Activated CD4-positive, alpha-beta T cell treated with anti-CD3 and anti-CD28 coated beads, Interleukin-2, amount 10 ng/mL, durations not matched to agents 7 days and 5 days (primary cell): ENCODE data around the gene SBF2. TPM values are rescaled to one million over a fixed set of nuclear protein-coding genes. Genes with fewer than 3 reads are reported as not detected.
"Not testable (repeated sequence)": the region's sequence is repeated elsewhere in the genome, so short reads cannot be mapped to it uniquely, and the experiment has no call there.

Source experiments
- CTCF ChIA-PET: fragments of 350-600 bp; sonication (Branson Sonifier 250); formaldehyde crosslinking; loops from one replicate; lab custom pipeline; 2021; ENCODE audit warnings: antibody characterized with exemption; lab: Charles Lee
- POLR2A ChIA-PET: fragments of 350-600 bp; sonication (Branson Sonifier 250); formaldehyde crosslinking; loops from one replicate; lab custom pipeline; 2021; ENCODE audit warnings: antibody characterized with exemption; lab: Charles Lee
- DNase-seq: peaks from one replicate; pipeline ENCODE4 v3.0.0-alpha.2; 2020
- H3K27ac Mint-ChIP-seq: one replicate; pipeline ENCODE4 v1.8.0; 2021; ENCODE audit warnings: mild to moderate bottlenecking, moderate library complexity, mixed read lengths
- H3K27me3 Mint-ChIP-seq: one replicate; pipeline ENCODE4 v1.8.0; 2021; ENCODE audit warnings: mixed read lengths
- H3K36me3 Mint-ChIP-seq: one replicate; pipeline ENCODE4 v1.8.0; 2021; ENCODE audit warnings: low read depth, mixed read lengths
- H3K4me1 Mint-ChIP-seq: one replicate; pipeline ENCODE4 v1.8.0; 2021; ENCODE audit warnings: mixed read lengths
- H3K4me3 Mint-ChIP-seq: one replicate; pipeline ENCODE4 v1.8.0; 2021; ENCODE audit warnings: mild to moderate bottlenecking, moderate library complexity, mixed read lengths
- H3K9me3 Mint-ChIP-seq: one replicate; pipeline ENCODE4 v1.8.0; 2021; ENCODE audit warnings: mixed read lengths
- total RNA-seq, 2 experiments: library from RNA; stranded (reverse); gene quantifications; one replicate each; pipeline ENCODE4 v1.2.3, GENCODE V29; 2021

Gene SBF2
- total RNA-seq, 2 experiments from 2014 or later, result 3.2 to 3.7 TPM

- no peaks in the 10 kb centered on the region for H3K9me3 Mint-ChIP-seq
- no peak overlapping the region for H3K4me3 Mint-ChIP-seq
- DNase-seq, result no peak
- H3K27ac Mint-ChIP-seq, result no peak overlapping the region
- no peaks in the 10 kb centered on the region for H3K36me3 Mint-ChIP-seq
- POLR2A ChIA-PET, result no interaction called here
- H3K27me3 Mint-ChIP-seq, result no peaks in the 10 kb centered on the region
- no peaks in the 10 kb centered on the region for H3K4me1 Mint-ChIP-seq
- CTCF ChIA-PET, result interaction anchor here (0.9 kb wide), 2 partner anchors 9 to 42 kb away, joined by 3 read pairs; no protein-coding TSS in a partner anchor
Measured at GRCh38 chr11:10265936-10266335, 28.1 kb downstream of the SBF2 start.

GRCh38 chr11:10264716-10265115 lies 29.3 kb downstream of the SBF2 start:
- H3K27ac Mint-ChIP-seq, H3K27me3 Mint-ChIP-seq, DNase-seq, H3K9me3 Mint-ChIP-seq, H3K4me1 Mint-ChIP-seq, H3K36me3 Mint-ChIP-seq, POLR2A ChIA-PET, H3K4me3 Mint-ChIP-seq: not testable (repeated sequence)
- CTCF ChIA-PET, result interaction anchor here (0.6 kb wide), 2 partner anchors 43 to 276 kb away, joined by 3 to 4 read pairs; partner anchors contain the start of gene RNF141

- Mint-ChIP-seq H3K4me1 (no peaks in the 10 kb centered on the region), H3K27me3 (no peaks in the 10 kb centered on the region), H3K36me3 (no peaks in the 10 kb centered on the region), H3K27ac (no peak overlapping the region), H3K4me3 (no peak overlapping the region), H3K9me3 (no peaks in the 10 kb centered on the region)
- no peak for DNase-seq
- ChIA-PET CTCF (no interaction called here), POLR2A (no interaction called here)
Measured at GRCh38 chr11:10263929-10264328, 30.1 kb downstream of the SBF2 start.

GRCh38 chr11:10261821-10262220 lies 32.2 kb downstream of the SBF2 start:
- POLR2A ChIA-PET, result no interaction called here
- DNase-seq, result no peak
- Mint-ChIP-seq H3K27ac (no peak overlapping the region), H3K9me3 (no peaks in the 10 kb centered on the region), H3K27me3 (no peaks in the 10 kb centered on the region), H3K4me1 (no peaks in the 10 kb centered on the region), H3K4me3 (no peak overlapping the region), H3K36me3 (no peaks in the 10 kb centered on the region)
- CTCF ChIA-PET, result no interaction called here

DNA sequence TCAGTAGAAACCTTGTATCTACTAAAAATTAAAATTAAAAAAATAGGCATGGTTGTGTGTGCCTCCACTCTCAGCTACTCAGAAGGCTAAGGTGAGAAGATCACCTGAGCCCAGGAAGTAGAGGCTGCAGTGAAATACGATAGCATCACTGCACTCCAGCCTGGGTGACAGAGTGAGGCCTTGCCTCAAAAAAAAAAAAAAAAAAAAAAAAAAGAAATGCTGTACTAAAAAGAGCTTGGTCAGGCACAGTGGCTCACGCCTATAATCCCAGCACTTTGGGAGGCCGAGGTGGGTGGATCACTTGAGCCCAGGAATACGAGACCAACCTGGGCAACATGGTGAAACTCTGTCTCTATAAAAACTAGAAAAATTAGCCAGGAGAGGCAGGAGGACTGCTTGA lies 36.5 kb downstream of the SBF2 start:
- no peaks in the 10 kb centered on the region for H3K4me1 Mint-ChIP-seq
- H3K36me3 Mint-ChIP-seq, result no peaks in the 10 kb centered on the region
- ChIA-PET POLR2A (no interaction called here), CTCF (interaction anchor here (0.6 to 2.0 kb wide), 5 partner anchors 9 to 509 kb away, joined by 3 to 7 read pairs (median 3); no protein-coding TSS in a partner anchor)
- no peak overlapping the region for H3K27ac Mint-ChIP-seq
- H3K9me3 Mint-ChIP-seq, result no peaks in the 10 kb centered on the region
- no peak overlapping the region for H3K4me3 Mint-ChIP-seq
- H3K27me3 Mint-ChIP-seq, result no peaks in the 10 kb centered on the region
- DNase-seq, result no peak

GRCh38 chr11:10255388-10256125 lies 38.5 kb downstream of the SBF2 start:
- DNase-seq, result no peak
- no peak overlapping the region for H3K4me3 Mint-ChIP-seq
- no peak overlapping the region for H3K27ac Mint-ChIP-seq
- no peaks in the 10 kb centered on the region for H3K36me3 Mint-ChIP-seq
- ChIA-PET CTCF (interaction anchor here (1.1 kb wide), 1 partner anchor 649 kb away, joined by 3 read pairs; no protein-coding TSS in a partner anchor), POLR2A (no interaction called here)
- H3K4me1 Mint-ChIP-seq, result no peaks in the 10 kb centered on the region
- H3K9me3 Mint-ChIP-seq, result no peaks in the 10 kb centered on the region
- no peaks in the 10 kb centered on the region for H3K27me3 Mint-ChIP-seq

GRCh38 chr11:10249448-10250131 lies 44.4 kb downstream of the SBF2 start:
- H3K36me3 Mint-ChIP-seq, H3K4me1 Mint-ChIP-seq, H3K27ac Mint-ChIP-seq, CTCF ChIA-PET, H3K9me3 Mint-ChIP-seq, H3K27me3 Mint-ChIP-seq, POLR2A ChIA-PET, H3K4me3 Mint-ChIP-seq, DNase-seq: not testable (repeated sequence)

DNA sequence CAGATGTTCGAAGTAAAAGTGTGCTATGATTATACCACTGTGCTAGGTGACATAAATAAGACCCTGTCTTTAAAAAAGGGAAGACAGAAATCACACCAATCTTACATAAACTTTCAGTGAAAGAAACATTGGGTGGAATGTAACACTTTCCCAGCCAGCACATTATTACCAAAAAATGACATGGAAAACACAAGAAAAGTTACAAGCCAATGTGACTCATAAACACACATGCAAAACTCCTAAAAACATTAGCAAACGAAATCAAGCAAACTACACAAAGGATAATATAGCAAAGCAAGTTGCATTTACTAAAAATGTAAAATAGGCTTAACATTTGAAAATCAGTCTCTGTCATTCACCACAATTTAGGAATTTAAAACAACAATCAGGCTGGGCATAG lies 47.0 kb downstream of the SBF2 start:
- ChIA-PET POLR2A (no interaction called here), CTCF (interaction anchor here (0.7 kb wide), 1 partner anchor 462 kb away, joined by 4 read pairs; no protein-coding TSS in a partner anchor)
- no peaks in the 10 kb centered on the region for H3K27me3 Mint-ChIP-seq
- DNase-seq, result no peak
- no peaks in the 10 kb centered on the region for H3K9me3 Mint-ChIP-seq
- H3K27ac Mint-ChIP-seq, result no peak overlapping the region
- no peak overlapping the region for H3K4me3 Mint-ChIP-seq
- no peaks in the 10 kb centered on the region for H3K36me3 Mint-ChIP-seq
- no peaks in the 10 kb centered on the region for H3K4me1 Mint-ChIP-seq

DNA sequence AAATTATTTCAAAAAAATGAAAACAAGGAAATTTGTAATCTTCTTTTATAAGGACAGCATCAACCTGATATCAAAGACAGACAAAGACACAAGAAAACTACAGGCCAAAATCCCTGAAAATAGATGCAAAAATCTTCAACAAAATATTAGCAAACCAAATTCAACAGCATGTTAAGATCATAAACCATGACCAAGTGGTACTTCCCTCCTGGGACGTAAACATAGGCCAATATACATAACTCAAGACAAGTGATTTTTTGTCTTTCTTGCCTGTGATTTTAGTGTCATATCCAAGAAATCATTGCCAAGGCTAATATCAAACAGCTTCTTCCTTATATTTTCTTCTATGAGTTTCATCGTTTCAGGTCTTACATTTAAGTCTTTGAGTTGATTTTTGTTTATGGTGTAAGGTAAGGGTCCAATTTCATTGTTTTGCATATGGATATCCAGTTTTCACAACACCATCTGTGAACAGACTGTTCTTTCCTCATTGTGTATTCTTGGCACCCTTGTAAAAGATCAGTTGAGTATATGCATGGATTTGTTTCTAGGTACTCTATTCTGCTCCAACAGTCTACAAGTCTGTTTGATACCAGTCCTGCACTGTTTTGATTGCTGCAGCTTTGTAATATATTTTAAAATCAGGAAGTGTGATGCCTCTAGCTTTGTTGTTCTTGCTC lies 50.0 kb downstream of the SBF2 start:
- POLR2A ChIA-PET, result no interaction called here
- DNase-seq, result no peak
- Mint-ChIP-seq H3K9me3 (no peaks in the 10 kb centered on the region), H3K36me3 (no peaks in the 10 kb centered on the region), H3K4me3 (no peak overlapping the region), H3K27ac (no peak overlapping the region), H3K27me3 (no peaks in the 10 kb centered on the region), H3K4me1 (no peaks in the 10 kb centered on the region)
- CTCF ChIA-PET, result no interaction called here

DNA sequence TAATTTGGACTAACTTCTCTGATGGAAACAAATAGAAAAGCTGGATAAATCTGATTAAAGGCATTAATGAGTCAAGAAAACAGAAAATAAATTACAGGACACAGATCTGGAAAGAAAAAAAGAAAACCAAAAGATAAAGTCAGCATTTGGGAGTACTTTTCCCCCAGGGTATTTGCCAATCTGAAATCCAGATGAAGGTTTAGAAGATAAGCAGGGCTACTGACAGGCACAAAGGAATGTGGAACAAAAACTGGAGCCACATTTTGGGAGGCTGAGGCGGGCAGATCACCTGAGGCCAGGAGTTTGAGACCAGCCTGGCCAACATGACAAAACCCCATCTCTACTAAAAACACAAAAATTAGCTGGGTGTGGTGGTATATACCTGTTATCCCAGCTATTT lies 57.2 kb downstream of the SBF2 start:
- Mint-ChIP-seq H3K27me3 (no peaks in the 10 kb centered on the region), H3K9me3 (no peaks in the 10 kb centered on the region), H3K27ac (no peak overlapping the region), H3K4me1 (no peaks in the 10 kb centered on the region), H3K4me3 (no peak overlapping the region), H3K36me3 (no peaks in the 10 kb centered on the region)
- no peak for DNase-seq
- POLR2A ChIA-PET, result no interaction called here
- CTCF ChIA-PET, result interaction anchor here (0.6 kb wide), 1 partner anchor 374 kb away, joined by 4 read pairs; no protein-coding TSS in a partner anchor

GRCh38 chr11:10233581-10233980 lies 60.4 kb downstream of the SBF2 start:
- Mint-ChIP-seq H3K27me3 (no peaks in the 10 kb centered on the region), H3K4me3 (no peak overlapping the region), H3K9me3 (peaks cover 5% of the 10 kb centered on the region), H3K4me1 (no peaks in the 10 kb centered on the region), H3K27ac (no peak overlapping the region), H3K36me3 (no peaks in the 10 kb centered on the region)
- POLR2A ChIA-PET, result no interaction called here
- CTCF ChIA-PET, result no interaction called here
- DNase-seq, result no peak

- ChIA-PET CTCF (interaction anchor here (0.7 kb wide), 1 partner anchor 163 kb away, joined by 3 read pairs; no protein-coding TSS in a partner anchor), POLR2A (no interaction called here)
- H3K4me1 Mint-ChIP-seq, result no peaks in the 10 kb centered on the region
Measured at GRCh38 chr11:10232756-10233155, 61.3 kb downstream of the SBF2 start.

DNA sequence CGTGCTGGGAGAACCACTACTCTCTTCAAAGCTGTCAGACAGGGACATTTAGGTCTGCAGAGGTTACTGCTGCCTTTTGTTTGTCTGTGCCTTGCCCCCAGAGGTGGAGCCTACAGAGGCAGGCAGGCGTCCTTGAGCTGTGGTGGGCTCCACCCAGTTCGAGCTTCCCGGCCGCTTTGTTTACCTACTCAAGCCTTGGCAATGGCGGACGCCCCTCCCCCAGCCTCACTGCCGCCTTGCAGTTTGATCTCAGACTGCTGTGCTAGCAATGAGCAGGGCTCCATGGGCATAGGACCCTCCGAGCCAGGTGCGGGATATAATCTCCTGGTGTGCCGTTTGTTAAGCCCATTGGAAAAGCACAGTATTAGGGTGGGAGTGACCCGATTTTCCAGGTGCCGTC lies 62.2 kb downstream of the SBF2 start:
- H3K4me3 Mint-ChIP-seq, H3K9me3 Mint-ChIP-seq, DNase-seq, H3K36me3 Mint-ChIP-seq, H3K4me1 Mint-ChIP-seq, H3K27ac Mint-ChIP-seq, H3K27me3 Mint-ChIP-seq, POLR2A ChIA-PET: not testable (repeated sequence)
- CTCF ChIA-PET, result interaction anchor here (1.0 kb wide), 1 partner anchor 73 kb away, joined by 3 read pairs; no protein-coding TSS in a partner anchor

More at GRCh38 chr11:10232756-10233155, 61.3 kb downstream of the SBF2 start:
- H3K4me3 Mint-ChIP-seq, result no peak overlapping the region
- no peak for DNase-seq
- peaks cover 5% of the 10 kb centered on the region for H3K9me3 Mint-ChIP-seq
- H3K27me3 Mint-ChIP-seq, result no peaks in the 10 kb centered on the region
- no peaks in the 10 kb centered on the region for H3K36me3 Mint-ChIP-seq
- no peak overlapping the region for H3K27ac Mint-ChIP-seq
